ENCODE data around the gene ACTL10.

ACTL10 gene

DNA sequence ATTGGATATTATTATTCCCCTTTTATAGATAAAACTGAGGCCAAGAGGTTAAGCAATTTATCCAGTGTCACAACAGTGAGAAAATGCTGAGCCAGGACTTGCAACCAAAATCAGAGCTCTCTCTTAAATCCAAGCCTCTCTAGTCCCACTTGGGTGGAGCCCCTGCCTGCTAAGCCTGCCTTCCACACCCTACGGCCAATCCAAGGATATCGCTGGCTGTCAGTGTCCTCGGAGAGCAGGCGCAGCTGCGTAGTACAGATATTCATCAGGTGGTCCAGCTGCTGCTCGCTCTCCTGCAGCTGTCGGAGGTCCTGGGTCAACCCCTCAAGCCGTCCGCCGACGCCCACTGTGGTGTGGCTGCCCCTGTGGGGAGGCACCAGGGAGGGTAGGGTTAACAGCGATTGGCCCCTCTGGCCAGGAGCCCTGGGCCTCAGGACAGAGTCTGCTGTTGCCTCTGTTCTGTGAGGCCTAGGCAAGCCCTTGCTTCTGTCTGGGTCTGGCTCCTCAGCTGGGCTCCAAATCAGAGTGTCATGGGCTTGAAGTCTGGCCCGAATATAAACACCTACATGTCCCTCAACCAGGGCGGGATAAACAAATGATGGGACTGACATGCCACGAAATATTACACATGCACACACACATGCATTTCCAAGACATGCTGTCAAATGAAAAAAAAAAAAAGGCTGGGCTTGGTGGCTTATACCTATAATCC lies 11.4 kb downstream of the ACTL10 start:
- DNase-seq (ENCODE audit: low read depth), result no peak

GRCh38 chr20:33679758-33680485 lies 13.2 kb downstream of the ACTL10 start:
- DNase-seq (ENCODE audit: low read depth), result no peak

DNA sequence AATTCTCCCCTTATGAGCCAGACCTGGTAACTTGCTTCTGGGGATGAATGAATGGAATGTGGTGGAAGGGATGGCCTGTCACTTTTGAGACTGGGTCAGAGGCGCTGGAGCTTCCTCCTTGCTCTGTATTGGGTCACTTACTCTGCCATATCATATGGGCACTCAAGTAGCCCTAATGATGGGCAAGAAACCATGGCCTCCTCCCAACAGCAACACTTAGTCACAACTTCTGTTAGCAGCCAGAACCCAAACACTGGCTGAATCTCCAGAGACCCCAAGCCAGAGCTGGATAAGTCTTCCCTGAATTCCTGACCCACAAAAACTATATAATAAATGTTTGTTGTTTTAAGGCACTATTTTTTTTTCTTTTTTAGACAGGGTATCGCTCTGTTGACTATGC lies 13.9 kb downstream of the ACTL10 start:
- no peak for DNase-seq (ENCODE audit: low read depth)

GRCh38 chr20:33681288-33681687 lies 14.5 kb downstream of the ACTL10 start:
- no peak for DNase-seq (ENCODE audit: low read depth)

GRCh38 chr20:33681728-33682353 lies 15.1 kb downstream of the ACTL10 start:
- no peak for DNase-seq (ENCODE audit: low read depth)

- no peak for DNase-seq (ENCODE audit: low read depth)
These were observed 18.0 kb downstream of the ACTL10 start for GRCh38 chr20:33684533-33685327.

DNA sequence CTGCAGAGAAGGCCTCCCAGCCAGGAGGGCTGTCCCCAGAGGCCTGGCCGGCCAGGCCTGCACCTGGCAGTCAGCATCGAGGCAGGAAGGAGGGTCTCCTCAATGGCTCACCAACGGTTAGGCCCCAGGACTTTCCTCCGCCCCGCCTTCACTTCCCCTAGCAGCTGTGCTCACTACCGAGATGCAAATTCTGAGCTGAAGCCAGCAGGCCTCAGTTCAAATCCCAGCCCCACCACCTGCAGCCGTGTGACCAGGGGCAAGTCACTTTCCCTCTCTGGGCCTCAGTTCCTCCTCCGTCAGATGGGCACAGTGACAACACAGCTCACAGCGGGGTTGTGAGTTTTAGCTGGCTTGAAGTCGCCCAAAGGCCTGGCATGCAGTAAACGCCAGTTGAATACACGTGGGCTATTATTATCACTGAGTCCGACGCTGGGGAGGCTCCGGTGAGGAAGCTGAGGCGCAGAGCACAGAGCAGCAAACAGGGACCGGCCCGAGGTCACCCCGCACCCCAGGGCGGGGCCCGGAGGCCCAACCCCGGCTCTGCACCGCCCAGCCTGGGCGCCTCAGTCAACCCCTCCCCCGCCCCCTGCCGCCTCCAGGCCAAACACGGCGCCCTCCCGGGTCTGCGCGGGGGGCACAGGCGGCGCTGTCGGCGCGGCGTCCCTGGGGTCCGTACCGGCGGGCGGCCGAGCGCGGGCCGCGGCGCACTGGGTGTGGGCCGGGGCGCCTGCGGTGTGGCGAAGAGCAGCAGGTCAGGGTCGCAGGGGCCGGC lies 18.8 kb downstream of the ACTL10 start:
- DNase-seq (ENCODE audit: low read depth), result no peak

GRCh38 chr20:33686100-33686983 lies 19.6 kb downstream of the ACTL10 start, which contains the start of gene E2F1:
Gene E2F1, minus strand, starts transcription at chr20:33686385. Its CDS starts 121 bp downstream, at chr20:33686264.
- DNase-seq (ENCODE audit: low read depth), result peak; percentile 89

DNA sequence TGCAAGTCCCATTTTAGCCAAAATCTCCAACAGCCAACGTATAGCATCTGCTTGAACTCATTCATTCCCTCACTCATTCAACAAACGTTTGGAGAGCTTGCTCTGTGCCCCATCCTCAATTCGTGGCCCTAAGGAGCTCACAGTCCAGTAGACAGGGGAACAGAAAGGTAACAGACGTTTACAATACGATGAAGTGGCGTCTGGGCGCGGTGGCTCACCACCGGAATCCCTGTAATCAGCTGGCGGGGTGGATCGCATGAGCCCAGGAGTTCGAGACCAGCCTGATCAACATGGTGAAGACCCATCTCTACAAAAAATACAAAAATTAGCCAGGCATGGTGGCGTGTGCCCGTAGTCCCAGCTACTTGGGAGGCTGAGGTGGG lies 20.2 kb downstream of the ACTL10 start:
- DNase-seq (ENCODE audit: low read depth), result no peak

DNA sequence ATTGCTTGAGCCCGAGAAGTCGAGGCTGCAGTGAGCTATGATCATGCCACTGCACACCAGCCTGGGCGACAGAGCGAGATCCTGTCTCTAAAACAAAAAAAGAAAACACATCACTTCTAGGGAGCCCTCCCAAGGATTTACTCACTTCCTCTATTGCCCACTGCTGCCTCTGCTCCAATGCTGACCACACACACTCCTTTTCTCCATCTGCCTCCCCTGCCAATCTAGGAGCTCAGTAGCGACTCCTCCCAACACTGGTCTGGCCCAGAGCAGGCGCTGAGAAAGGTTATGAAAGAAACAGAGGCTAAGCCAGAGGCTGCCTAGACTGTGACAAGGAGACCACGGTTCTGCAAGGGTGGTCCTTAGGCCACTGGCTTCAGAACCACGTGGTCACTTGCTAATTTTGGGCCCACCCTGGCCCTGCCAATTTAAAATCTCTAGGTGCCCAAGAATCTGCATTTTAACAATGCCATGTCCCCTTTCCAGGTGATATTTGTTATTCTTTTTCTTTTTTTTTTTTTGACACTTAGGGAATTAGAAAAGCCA lies 20.7 kb downstream of the ACTL10 start:
- no peak for DNase-seq (ENCODE audit: low read depth)

DNA sequence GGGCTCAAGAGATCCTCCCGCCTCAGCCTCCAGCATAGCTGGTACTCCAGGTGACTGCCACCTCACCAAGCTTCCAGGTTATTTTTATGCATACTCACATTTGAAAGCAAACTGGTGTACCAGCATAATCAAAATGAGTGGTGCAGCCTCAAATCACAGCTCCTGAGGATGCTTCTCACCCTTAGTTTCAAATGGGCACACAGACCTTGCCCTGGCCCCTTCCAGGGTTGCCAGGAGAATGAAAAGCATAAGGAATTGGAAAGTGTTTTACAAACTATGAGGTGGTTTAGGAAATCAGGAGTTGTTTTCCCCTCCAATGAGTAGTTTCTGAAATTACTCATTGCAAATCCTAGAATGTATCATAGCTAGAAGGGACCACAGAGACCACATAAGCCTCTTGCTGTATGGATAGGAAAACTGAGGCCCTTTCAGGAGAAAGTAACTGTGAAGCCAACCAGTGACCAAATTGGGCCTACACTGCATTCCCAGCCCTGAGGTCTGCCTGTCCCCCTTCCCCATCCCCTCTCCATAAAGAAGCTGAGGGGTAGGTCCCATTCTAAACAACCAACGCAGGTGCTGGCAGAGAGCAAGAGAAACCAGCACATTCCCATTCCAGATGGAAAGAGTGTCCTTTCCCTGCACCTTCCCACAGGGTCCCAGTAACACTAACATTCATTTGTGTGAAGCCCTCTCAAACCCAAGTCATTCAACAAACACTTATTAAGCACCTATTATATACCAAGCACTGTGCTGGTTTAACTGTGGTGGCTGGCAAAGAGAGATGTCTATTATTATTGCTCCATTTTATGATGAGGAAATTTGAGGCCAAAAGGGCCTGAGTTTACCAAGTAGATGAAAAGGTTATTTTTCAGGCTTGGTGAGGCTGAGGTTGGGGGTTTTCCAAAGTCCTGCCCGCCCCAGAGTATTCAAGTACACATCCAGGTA lies 21.5 kb downstream of the ACTL10 start:
- DNase-seq (ENCODE audit: low read depth), result no peak

GRCh38 chr20:33688938-33689424 lies 22.2 kb downstream of the ACTL10 start:
- DNase-seq (ENCODE audit: low read depth), result no peak

- DNase-seq (ENCODE audit: low read depth), result no peak
These were observed 22.8 kb downstream of the ACTL10 start for GRCh38 chr20:33689493-33689892.

DNA sequence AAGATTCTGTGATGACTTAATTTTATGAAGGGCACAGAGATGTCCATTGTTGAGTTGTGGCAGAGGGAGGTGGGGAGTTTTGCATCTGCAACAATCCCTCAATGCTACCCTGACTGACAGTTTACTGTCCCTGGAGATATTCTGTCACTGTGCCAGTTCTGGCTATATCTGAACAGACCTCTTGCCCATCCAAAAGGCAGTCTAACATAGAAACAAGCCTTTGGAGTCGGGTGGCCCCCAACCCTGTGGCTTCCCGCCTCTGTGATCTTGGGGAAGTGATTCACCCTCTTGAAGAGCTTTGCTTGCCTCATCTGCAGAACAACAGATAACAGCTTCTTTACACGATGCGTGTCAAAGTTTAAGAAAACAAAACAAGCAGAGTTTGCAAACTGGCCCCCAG lies 23.2 kb downstream of the ACTL10 start:
- peak; percentile 33 for DNase-seq (ENCODE audit: low read depth)

GRCh38 chr20:33693289-33693688 lies 26.5 kb downstream of the ACTL10 start:
- DNase-seq (ENCODE audit: low read depth), result no peak

- DNase-seq (ENCODE audit: low read depth), result no peak
These were observed 27.2 kb downstream of the ACTL10 start for GRCh38 chr20:33693741-33694638.

- DNase-seq (ENCODE audit: low read depth), result no peak
These were observed 27.9 kb downstream of the ACTL10 start for GRCh38 chr20:33694639-33695012.

DNA sequence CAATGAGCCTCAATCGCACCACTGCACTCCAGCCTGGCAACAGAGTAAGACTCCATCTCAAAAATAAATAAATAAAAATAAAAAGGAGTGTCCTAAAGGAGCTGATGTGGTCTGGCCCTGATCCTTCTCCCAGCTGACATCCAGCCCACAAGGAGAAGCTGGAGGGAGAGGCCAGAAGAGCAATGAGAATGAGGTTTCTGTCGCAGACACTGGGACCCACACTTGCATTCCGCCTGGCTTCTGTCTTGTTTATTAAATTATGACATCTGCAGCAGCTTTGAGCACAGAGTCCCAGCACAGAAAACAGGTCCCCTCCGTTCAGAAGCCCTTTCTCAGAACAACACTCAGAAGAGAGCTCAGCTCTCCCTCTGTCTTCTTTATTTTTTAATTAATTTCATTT lies 29.7 kb downstream of the ACTL10 start:
- DNase-seq (ENCODE audit: low read depth), result no peak

Measured in activated T-cell treated with anti-CD3 and anti-CD28 coated beads for 1 hour (primary cell).